ENCODE measurements around the gene RHO. TPM values are rescaled to one million over a fixed set of nuclear protein-coding genes. Genes with fewer than 3 reads are reported as not detected.
A peak's percentile ranks its signal among the peaks of the same experiment; 100 is the strongest.

The RHO gene
- total RNA-seq, 2 donors from 2014 or later = 0.22 to 0.26 TPM

DNA sequence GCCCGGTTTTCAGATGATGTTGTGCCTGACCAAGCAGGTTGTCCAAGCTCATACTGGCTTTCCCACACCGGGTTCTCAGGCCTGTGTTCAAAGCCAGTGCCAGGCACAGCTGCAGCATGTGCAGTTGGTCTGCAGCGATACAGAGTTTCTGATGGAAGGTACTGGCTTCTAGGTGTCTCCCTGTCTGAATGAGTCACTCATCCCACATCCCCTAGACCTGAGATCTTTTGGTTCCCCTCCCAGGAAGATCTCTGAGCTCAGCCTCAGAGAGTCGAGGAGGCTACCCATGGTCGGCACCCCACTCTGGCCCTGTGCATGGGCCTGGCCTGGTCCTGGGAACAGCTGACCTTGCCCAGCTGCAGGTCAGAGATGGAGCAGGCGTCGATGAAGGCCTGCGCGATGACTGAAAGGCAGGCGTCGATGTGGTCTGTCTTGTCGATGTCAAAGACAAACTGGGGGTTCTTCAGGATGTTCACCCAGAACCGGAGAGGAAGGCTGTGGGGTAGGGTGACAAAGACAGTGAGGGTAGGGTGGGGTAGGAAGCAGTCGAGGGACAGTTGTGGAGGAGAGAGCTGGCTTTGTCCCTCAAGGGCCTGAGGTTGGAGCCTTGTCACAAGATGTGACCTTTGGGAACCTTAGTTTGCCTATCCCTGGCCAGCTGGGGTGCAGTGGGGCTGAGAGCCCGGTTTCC lies 29.8 kb downstream of the RHO start:
- no peak overlapping the region for H3K4me3 Mint-ChIP-seq
- no peak overlapping the region for H3K4me3 ChIP-seq (ENCODE audit: low read length)
- TF ChIP-seq, protein P1, sequence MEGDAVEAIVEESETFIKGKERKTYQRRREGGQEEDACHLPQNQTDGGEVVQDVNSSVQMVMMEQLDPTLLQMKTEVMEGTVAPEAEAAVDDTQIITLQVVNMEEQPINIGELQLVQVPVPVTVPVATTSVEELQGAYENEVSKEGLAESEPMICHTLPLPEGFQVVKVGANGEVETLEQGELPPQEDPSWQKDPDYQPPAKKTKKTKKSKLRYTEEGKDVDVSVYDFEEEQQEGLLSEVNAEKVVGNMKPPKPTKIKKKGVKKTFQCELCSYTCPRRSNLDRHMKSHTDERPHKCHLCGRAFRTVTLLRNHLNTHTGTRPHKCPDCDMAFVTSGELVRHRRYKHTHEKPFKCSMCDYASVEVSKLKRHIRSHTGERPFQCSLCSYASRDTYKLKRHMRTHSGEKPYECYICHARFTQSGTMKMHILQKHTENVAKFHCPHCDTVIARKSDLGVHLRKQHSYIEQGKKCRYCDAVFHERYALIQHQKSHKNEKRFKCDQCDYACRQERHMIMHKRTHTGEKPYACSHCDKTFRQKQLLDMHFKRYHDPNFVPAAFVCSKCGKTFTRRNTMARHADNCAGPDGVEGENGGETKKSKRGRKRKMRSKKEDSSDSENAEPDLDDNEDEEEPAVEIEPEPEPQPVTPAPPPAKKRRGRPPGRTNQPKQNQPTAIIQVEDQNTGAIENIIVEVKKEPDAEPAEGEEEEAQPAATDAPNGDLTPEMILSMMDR (conservative IDR thresholded peaks at IDR 0.05) = no peak
- H3K9me3 ChIP-seq (ENCODE audit: control insufficient read depth, low read length) = no peaks in the 10 kb centered on the region
- no peaks in the 10 kb centered on the region for H3K36me3 ChIP-seq (ENCODE audit: control insufficient read depth, insufficient read depth, low read length)
- peaks cover 36% of the 10 kb centered on the region for H3K36me3 Mint-ChIP-seq (ENCODE audit: low read depth)
- H3K4me1 Mint-ChIP-seq = peaks cover 18% of the 10 kb centered on the region
- H3K27me3 Mint-ChIP-seq (ENCODE audit: insufficient read depth) = no peaks in the 10 kb centered on the region
- H3K9me3 Mint-ChIP-seq = no peaks in the 10 kb centered on the region
- no peak for DNase-seq
- WGBS, 2 experiments (ENCODE audit: insufficient coverage in 1 of 2, insufficient read length in 1 of 2) = 91% methylated on average over 10 to 15 of the region's 15 CpGs
- peak overlapping the region; percentile 74 for H3K27ac Mint-ChIP-seq
- H3K4me1 ChIP-seq (ENCODE audit: control insufficient read depth, insufficient read depth, low read length) = no peaks in the 10 kb centered on the region
- H3K9ac ChIP-seq (ENCODE audit: extremely low read depth, low read length, poor library complexity, severe bottlenecking) = no peak overlapping the region
- no peaks in the 10 kb centered on the region for H3K27me3 ChIP-seq (ENCODE audit: control insufficient read depth, insufficient read depth, low read length, poor library complexity, severe bottlenecking)
- H3K27ac ChIP-seq (ENCODE audit: low read depth, low read length) = no peak overlapping the region

DNA sequence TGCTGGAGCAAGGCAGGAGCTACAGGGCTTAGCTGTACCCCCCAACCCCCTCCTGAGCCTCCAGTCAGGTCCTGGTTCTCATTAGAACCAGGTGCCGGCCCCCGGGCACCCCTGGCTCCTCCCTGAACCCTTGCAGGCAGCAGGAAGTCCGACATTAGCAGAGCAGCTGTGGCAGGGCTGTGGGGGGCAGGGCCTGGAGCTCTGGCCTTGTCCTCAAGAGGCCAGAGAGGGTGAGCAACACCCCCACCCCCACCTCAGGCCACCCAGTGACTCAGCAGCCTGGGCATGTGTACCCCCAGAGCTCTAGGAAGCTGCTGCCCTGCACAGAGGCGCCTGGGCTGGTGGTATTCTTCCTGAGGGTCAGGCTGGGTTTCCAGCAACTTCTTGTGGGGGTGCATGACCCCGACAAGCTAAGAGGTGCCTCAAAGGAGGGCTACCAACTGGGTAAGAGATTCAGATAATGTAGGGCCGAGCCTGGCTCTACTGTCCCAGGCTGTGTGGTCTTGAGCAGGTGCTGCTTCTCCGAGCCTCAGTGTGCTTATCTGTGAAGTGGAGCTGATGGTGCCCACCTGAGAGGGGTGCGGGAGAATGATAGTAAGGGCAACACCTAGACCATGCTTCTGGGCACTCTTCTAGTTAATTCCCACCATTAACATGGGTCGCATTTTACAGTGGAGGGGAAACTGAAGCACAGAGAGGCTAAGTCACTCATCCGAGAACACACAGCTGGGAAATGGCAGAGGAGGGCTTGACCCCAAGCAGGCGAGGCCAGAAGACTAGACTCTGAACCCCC lies 30.5 kb downstream of the RHO start:
- H3K9me3 ChIP-seq (ENCODE audit: control insufficient read depth, low read length) = no peaks in the 10 kb centered on the region
- no peak for DNase-seq
- 92 to 94% methylated on average over 5 to 11 of the region's 11 CpGs for WGBS, 2 experiments (ENCODE audit: insufficient coverage in 1 of 2, insufficient read length in 1 of 2)
- no peak overlapping the region for H3K9ac ChIP-seq (ENCODE audit: extremely low read depth, low read length, poor library complexity, severe bottlenecking)
- no peaks in the 10 kb centered on the region for H3K4me1 ChIP-seq (ENCODE audit: control insufficient read depth, insufficient read depth, low read length)
- H3K9me3 Mint-ChIP-seq = no peaks in the 10 kb centered on the region
- H3K36me3 Mint-ChIP-seq (ENCODE audit: low read depth) = peaks cover 37% of the 10 kb centered on the region
- H3K27me3 ChIP-seq (ENCODE audit: control insufficient read depth, insufficient read depth, low read length, poor library complexity, severe bottlenecking) = no peaks in the 10 kb centered on the region
- H3K27me3 Mint-ChIP-seq (ENCODE audit: insufficient read depth) = no peaks in the 10 kb centered on the region
- no peak overlapping the region for H3K27ac ChIP-seq (ENCODE audit: low read depth, low read length)
- H3K4me1 Mint-ChIP-seq = peaks cover 16% of the 10 kb centered on the region
- H3K27ac Mint-ChIP-seq = peak overlapping the region; percentile 74
- H3K4me3 Mint-ChIP-seq = no peak overlapping the region
- no peak overlapping the region for H3K4me3 ChIP-seq (ENCODE audit: low read length)
- H3K36me3 ChIP-seq (ENCODE audit: control insufficient read depth, insufficient read depth, low read length) = no peaks in the 10 kb centered on the region
- TF ChIP-seq, protein P1 (conservative IDR thresholded peaks at IDR 0.05) = no peak

DNA sequence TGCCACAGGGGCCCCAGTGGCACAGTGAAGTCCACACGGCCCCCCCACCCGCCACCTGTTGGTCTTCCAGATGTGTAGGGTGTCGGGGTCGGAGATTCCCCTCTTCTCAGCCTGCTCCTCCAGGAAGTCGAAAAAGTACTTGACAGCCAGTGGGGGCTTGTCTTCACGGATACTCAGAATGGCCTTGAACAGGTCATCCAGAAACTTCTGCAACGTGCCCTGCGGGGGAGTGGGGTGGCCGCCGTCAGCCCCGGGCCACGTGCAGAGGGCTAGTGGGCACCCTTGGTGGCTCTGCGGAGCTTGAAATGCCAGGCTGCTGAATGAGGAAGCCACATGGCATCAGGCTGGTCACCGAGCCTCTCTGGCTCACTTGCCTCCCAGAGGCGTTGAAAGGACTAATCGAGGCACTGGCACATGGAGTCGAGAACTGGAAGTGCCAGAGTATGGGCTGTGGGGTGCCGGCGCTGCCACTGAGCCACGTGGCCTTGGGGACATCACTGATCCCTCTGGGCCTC lies 31.2 kb downstream of the RHO start:
- Mint-ChIP-seq H3K4me1 (peaks cover 10% of the 10 kb centered on the region), H3K4me3 (no peak overlapping the region), H3K36me3 (ENCODE audit: low read depth) (peaks cover 37% of the 10 kb centered on the region), H3K9me3 (no peaks in the 10 kb centered on the region), H3K27me3 (ENCODE audit: insufficient read depth) (no peaks in the 10 kb centered on the region), H3K27ac (no peak overlapping the region)
- no peak overlapping the region for H3K4me3 ChIP-seq (ENCODE audit: low read length)
- H3K36me3 ChIP-seq (ENCODE audit: control insufficient read depth, insufficient read depth, low read length) = no peaks in the 10 kb centered on the region
- no peak for DNase-seq
- no peak overlapping the region for H3K9ac ChIP-seq (ENCODE audit: extremely low read depth, low read length, poor library complexity, severe bottlenecking)
- TF ChIP-seq, protein P1 (conservative IDR thresholded peaks at IDR 0.05) = no peak
- H3K4me1 ChIP-seq (ENCODE audit: control insufficient read depth, insufficient read depth, low read length) = no peaks in the 10 kb centered on the region
- no peaks in the 10 kb centered on the region for H3K27me3 ChIP-seq (ENCODE audit: control insufficient read depth, insufficient read depth, low read length, poor library complexity, severe bottlenecking)
- H3K27ac ChIP-seq (ENCODE audit: low read depth, low read length) = no peak overlapping the region
- WGBS, 2 experiments (ENCODE audit: insufficient coverage in 1 of 2, insufficient read length in 1 of 2) = 95 to 98% methylated on average over 19 to 20 of the region's 20 CpGs
- no peaks in the 10 kb centered on the region for H3K9me3 ChIP-seq (ENCODE audit: control insufficient read depth, low read length)
